Kidney epithelial cell (primary cell): Measurements from ENCODE around the gene ASXL2. TPM values are rescaled to one million over a fixed set of nuclear protein-coding genes. Genes with fewer than 3 reads are reported as not detected.

Source experiments
- DNase-seq: peaks from one replicate; pipeline ENCODE4 v3.0.0-alpha.2; 2010; ENCODE audit warnings: low read depth
- H3K27me3 ChIP-seq: 2 replicates; pipeline ENCODE4 v1.6.0; 2011; ENCODE audit warnings: low read length; ENCODE audit not compliant: control insufficient read depth, insufficient read depth
- H3K36me3 ChIP-seq: 2 replicates; pipeline ENCODE4 v1.5.1; 2011; ENCODE audit warnings: low read length; ENCODE audit not compliant: control insufficient read depth, insufficient read depth
- H3K4me3 ChIP-seq: 2 replicates; pipeline ENCODE4 v1.5.1; 2011; ENCODE audit warnings: low read depth, mild to moderate bottlenecking, control low read depth, low read length
- CTCF ChIP-seq: IDR thresholded peaks from 2 replicates; pipeline ENCODE4 v1.5.1; 2011; ENCODE audit warnings: mild to moderate bottlenecking, moderate library complexity, low read length, control low read depth, inconsistent platforms; ENCODE audit not compliant: insufficient read depth, poor library complexity, severe bottlenecking
- total RNA-seq: library from RNA; depleted of rRNA; stranded (reverse); fragments of >200 nt; gene quantifications from 2 replicates; pipeline ENCODE4 v1.2.3, GENCODE V29; 2015

ASXL2 gene
- total RNA-seq, 1 donor from 2014 or later, result 18.6 TPM

GRCh38 chr2:25879133-25879730 is 945 bp upstream of the ASXL2 start:
- peak; percentile 26 for DNase-seq
- TF ChIP-seq CTCF, result no peak
- H3K4me3 ChIP-seq, result no peak overlapping the region
- H3K27me3 ChIP-seq, result no peaks in the 10 kb centered on the region
- no peaks in the 10 kb centered on the region for H3K36me3 ChIP-seq

- peak overlapping the region; percentile 93 for H3K4me3 ChIP-seq
- no peak for DNase-seq
- H3K36me3 ChIP-seq, result no peaks in the 10 kb centered on the region
- TF ChIP-seq CTCF, result no peak
- no peaks in the 10 kb centered on the region for H3K27me3 ChIP-seq
Measured at GRCh38 chr2:25877431-25878360, 591 bp downstream of the ASXL2 start.

- Histone ChIP-seq H3K27me3 (no peaks in the 10 kb centered on the region), H3K4me3 (no peak overlapping the region), H3K36me3 (no peaks in the 10 kb centered on the region)
- no peak for TF ChIP-seq CTCF
- DNase-seq, result no peak
Measured at GRCh38 chr2:25872134-25872533, 6.2 kb downstream of the ASXL2 start.

- Histone ChIP-seq H3K27me3 (no peaks in the 10 kb centered on the region), H3K36me3 (no peaks in the 10 kb centered on the region), H3K4me3 (no peak overlapping the region)
- DNase-seq, result no peak
- TF ChIP-seq CTCF, result no peak
Measured at GRCh38 chr2:25867396-25868003, 10.8 kb downstream of the ASXL2 start.

GRCh38 chr2:25856377-25856776 is 21.9 kb downstream of the ASXL2 start:
- no peaks in the 10 kb centered on the region for H3K27me3 ChIP-seq
- H3K4me3 ChIP-seq, result no peak overlapping the region
- no peaks in the 10 kb centered on the region for H3K36me3 ChIP-seq
- no peak for TF ChIP-seq CTCF
- no peak for DNase-seq
